GM12874 (cell line): ENCODE results near the gene CACNA1G.

Experiments
- CTCF ChIP-seq: IDR thresholded peaks from 2 replicates; pipeline ENCODE4 v1.5.1; 2011; ENCODE audit warnings: low read depth, mild to moderate bottlenecking, control low read depth, low read length, moderate library complexity; ENCODE audit not compliant: insufficient read depth

The CACNA1G gene

GRCh38 chr17:50534222-50534978 is 26.1 kb upstream of the CACNA1G start:
- peak; percentile 31; the same call in 1 of the 2 replicates for TF ChIP-seq CTCF

- TF ChIP-seq CTCF = no peak
These were observed 25.6 kb upstream of the CACNA1G start for GRCh38 chr17:50534979-50535326.

GRCh38 chr17:50535407-50535806 is 25.1 kb upstream of the CACNA1G start:
- no peak for TF ChIP-seq CTCF

- TF ChIP-seq CTCF = no peak
These were observed 23.6 kb upstream of the CACNA1G start for GRCh38 chr17:50536683-50537646.

GRCh38 chr17:50537721-50538548 is 22.6 kb upstream of the CACNA1G start:
- no peak for TF ChIP-seq CTCF

GRCh38 chr17:50538549-50539410 is 21.7 kb upstream of the CACNA1G start:
- no peak for TF ChIP-seq CTCF
